ENCODE data around the gene GRIN2A.

Gene GRIN2A

GRCh38 chr16:9787717-9788116, 394.5 kb downstream of the GRIN2A start:
- no peak overlapping the region for H3K4me3 ChIP-seq (ENCODE audit: low read depth in 1 of 2, low read length in 2 of 2)
- H3K9me3 ChIP-seq (ENCODE audit: control insufficient read depth in 1 of 2, low read length in 2 of 2) = no peaks in the 10 kb centered on the region
- no peak overlapping the region for H3K27ac ChIP-seq (ENCODE audit: low read length)
- H3K4me1 ChIP-seq (ENCODE audit: control insufficient read depth in 1 of 2, insufficient read depth in 2 of 2, low read length in 2 of 2) = peaks cover 5 to 7% of the 10 kb centered on the region in 2 donors
- no peaks in the 10 kb centered on the region for H3K27me3 ChIP-seq (ENCODE audit: low read depth, low read length)
- H3K36me3 ChIP-seq (ENCODE audit: control insufficient read depth in 1 of 2, insufficient read depth in 2 of 2, low read length in 2 of 2) = no peaks in the 10 kb centered on the region

- Histone ChIP-seq H3K4me3 (ENCODE audit: low read depth in 1 of 2, low read length in 2 of 2) (no peak overlapping the region), H3K27ac (ENCODE audit: low read length) (no peak overlapping the region), H3K4me1 (ENCODE audit: control insufficient read depth in 1 of 2, insufficient read depth in 2 of 2, low read length in 2 of 2) (no peaks in the 10 kb centered on the region), H3K36me3 (ENCODE audit: control insufficient read depth in 1 of 2, insufficient read depth in 2 of 2, low read length in 2 of 2) (no peaks in the 10 kb centered on the region), H3K9me3 (ENCODE audit: control insufficient read depth in 1 of 2, low read length in 2 of 2) (no peaks in the 10 kb centered on the region), H3K27me3 (ENCODE audit: low read depth, low read length) (no peaks in the 10 kb centered on the region)
Measured at GRCh38 chr16:9780831-9781230, 401.4 kb downstream of the GRIN2A start.

GRCh38 chr16:9778849-9779248, 403.4 kb downstream of the GRIN2A start:
- no peaks in the 10 kb centered on the region for H3K4me1 ChIP-seq (ENCODE audit: control insufficient read depth in 1 of 2, insufficient read depth in 2 of 2, low read length in 2 of 2)
- no peak overlapping the region for H3K4me3 ChIP-seq (ENCODE audit: low read depth in 1 of 2, low read length in 2 of 2)
- no peaks in the 10 kb centered on the region for H3K36me3 ChIP-seq (ENCODE audit: control insufficient read depth in 1 of 2, insufficient read depth in 2 of 2, low read length in 2 of 2)
- H3K27ac ChIP-seq (ENCODE audit: low read length) = no peak overlapping the region
- no peaks in the 10 kb centered on the region for H3K9me3 ChIP-seq (ENCODE audit: control insufficient read depth in 1 of 2, low read length in 2 of 2)
- H3K27me3 ChIP-seq (ENCODE audit: low read depth, low read length) = no peaks in the 10 kb centered on the region

GRCh38 chr16:9775998-9776397, 406.2 kb downstream of the GRIN2A start:
- no peak overlapping the region for H3K4me3 ChIP-seq (ENCODE audit: low read depth in 1 of 2, low read length in 2 of 2)
- no peak overlapping the region for H3K27ac ChIP-seq (ENCODE audit: low read length)
- no peaks in the 10 kb centered on the region for H3K9me3 ChIP-seq (ENCODE audit: control insufficient read depth in 1 of 2, low read length in 2 of 2)
- no peaks in the 10 kb centered on the region for H3K27me3 ChIP-seq (ENCODE audit: low read depth, low read length)
- H3K4me1 ChIP-seq (ENCODE audit: control insufficient read depth in 1 of 2, insufficient read depth in 2 of 2, low read length in 2 of 2) = no peaks in the 10 kb centered on the region
- no peaks in the 10 kb centered on the region for H3K36me3 ChIP-seq (ENCODE audit: control insufficient read depth in 1 of 2, insufficient read depth in 2 of 2, low read length in 2 of 2)

- Histone ChIP-seq H3K36me3 (ENCODE audit: control insufficient read depth in 1 of 2, insufficient read depth in 2 of 2, low read length in 2 of 2) (no peaks in the 10 kb centered on the region), H3K27ac (ENCODE audit: low read length) (no peak overlapping the region), H3K4me3 (ENCODE audit: low read depth in 1 of 2, low read length in 2 of 2) (no peak overlapping the region), H3K27me3 (ENCODE audit: low read depth, low read length) (no peaks in the 10 kb centered on the region), H3K4me1 (ENCODE audit: control insufficient read depth in 1 of 2, insufficient read depth in 2 of 2, low read length in 2 of 2) (no peaks in the 10 kb centered on the region), H3K9me3 (ENCODE audit: control insufficient read depth in 1 of 2, low read length in 2 of 2) (no peaks in the 10 kb centered on the region)
Measured at GRCh38 chr16:9773289-9773688, 408.9 kb downstream of the GRIN2A start.

GRCh38 chr16:9772526-9773225, 409.6 kb downstream of the GRIN2A start:
- no peaks in the 10 kb centered on the region for H3K27me3 ChIP-seq (ENCODE audit: low read depth, low read length)
- no peak overlapping the region for H3K4me3 ChIP-seq (ENCODE audit: low read depth in 1 of 2, low read length in 2 of 2)
- H3K36me3 ChIP-seq (ENCODE audit: control insufficient read depth in 1 of 2, insufficient read depth in 2 of 2, low read length in 2 of 2) = no peaks in the 10 kb centered on the region
- H3K4me1 ChIP-seq (ENCODE audit: control insufficient read depth in 1 of 2, insufficient read depth in 2 of 2, low read length in 2 of 2) = no peaks in the 10 kb centered on the region
- no peak overlapping the region for H3K27ac ChIP-seq (ENCODE audit: low read length)
- no peaks in the 10 kb centered on the region for H3K9me3 ChIP-seq (ENCODE audit: control insufficient read depth in 1 of 2, low read length in 2 of 2)

GRCh38 chr16:9766891-9767290, 415.3 kb downstream of the GRIN2A start:
- Histone ChIP-seq H3K9me3 (ENCODE audit: control insufficient read depth in 1 of 2, low read length in 2 of 2) (no peaks in the 10 kb centered on the region), H3K27me3 (ENCODE audit: low read depth, low read length) (no peaks in the 10 kb centered on the region), H3K4me1 (ENCODE audit: control insufficient read depth in 1 of 2, insufficient read depth in 2 of 2, low read length in 2 of 2) (no peaks in the 10 kb centered on the region), H3K27ac (ENCODE audit: low read length) (no peak overlapping the region), H3K36me3 (ENCODE audit: control insufficient read depth in 1 of 2, insufficient read depth in 2 of 2, low read length in 2 of 2) (no peaks in the 10 kb centered on the region), H3K4me3 (ENCODE audit: low read depth in 1 of 2, low read length in 2 of 2) (no peak overlapping the region)

GRCh38 chr16:9763505-9763904, 418.7 kb downstream of the GRIN2A start:
- Histone ChIP-seq H3K9me3 (ENCODE audit: control insufficient read depth in 1 of 2, low read length in 2 of 2) (no peaks in the 10 kb centered on the region), H3K27ac (ENCODE audit: low read length) (no peak overlapping the region), H3K4me3 (ENCODE audit: low read depth in 1 of 2, low read length in 2 of 2) (no peak overlapping the region)

GRCh38 chr16:9761870-9762269, 420.4 kb downstream of the GRIN2A start:
- Histone ChIP-seq H3K27me3 (ENCODE audit: low read depth, low read length) (no peaks in the 10 kb centered on the region), H3K4me3 (ENCODE audit: low read depth in 1 of 2, low read length in 2 of 2) (no peak overlapping the region), H3K9me3 (ENCODE audit: control insufficient read depth in 1 of 2, low read length in 2 of 2) (no peaks in the 10 kb centered on the region), H3K4me1 (ENCODE audit: control insufficient read depth in 1 of 2, insufficient read depth in 2 of 2, low read length in 2 of 2) (no peaks in the 10 kb centered on the region), H3K27ac (ENCODE audit: low read length) (no peak overlapping the region), H3K36me3 (ENCODE audit: control insufficient read depth in 1 of 2, insufficient read depth in 2 of 2, low read length in 2 of 2) (no peaks in the 10 kb centered on the region)

More at GRCh38 chr16:9763505-9763904, 418.7 kb downstream of the GRIN2A start:
- Histone ChIP-seq H3K4me1 (ENCODE audit: control insufficient read depth in 1 of 2, insufficient read depth in 2 of 2, low read length in 2 of 2) (no peaks in the 10 kb centered on the region), H3K36me3 (ENCODE audit: control insufficient read depth in 1 of 2, insufficient read depth in 2 of 2, low read length in 2 of 2) (no peaks in the 10 kb centered on the region), H3K27me3 (ENCODE audit: low read depth, low read length) (no peaks in the 10 kb centered on the region)

- H3K27me3 ChIP-seq (ENCODE audit: low read depth, low read length) = no peaks in the 10 kb centered on the region
- H3K27ac ChIP-seq (ENCODE audit: low read length) = no peak overlapping the region
- H3K9me3 ChIP-seq (ENCODE audit: control insufficient read depth in 1 of 2, low read length in 2 of 2) = no peaks in the 10 kb centered on the region
- no peaks in the 10 kb centered on the region for H3K36me3 ChIP-seq (ENCODE audit: control insufficient read depth in 1 of 2, insufficient read depth in 2 of 2, low read length in 2 of 2)
- H3K4me1 ChIP-seq (ENCODE audit: control insufficient read depth in 1 of 2, insufficient read depth in 2 of 2, low read length in 2 of 2) = no peaks in the 10 kb centered on the region
- no peak overlapping the region for H3K4me3 ChIP-seq (ENCODE audit: low read depth in 1 of 2, low read length in 2 of 2)
Measured at GRCh38 chr16:9757687-9758086, 424.5 kb downstream of the GRIN2A start.

GRCh38 chr16:9756434-9756833, 425.8 kb downstream of the GRIN2A start:
- Histone ChIP-seq H3K4me3 (ENCODE audit: low read depth in 1 of 2, low read length in 2 of 2) (no peak overlapping the region), H3K27me3 (ENCODE audit: low read depth, low read length) (no peaks in the 10 kb centered on the region), H3K9me3 (ENCODE audit: control insufficient read depth in 1 of 2, low read length in 2 of 2) (no peaks in the 10 kb centered on the region), H3K36me3 (ENCODE audit: control insufficient read depth in 1 of 2, insufficient read depth in 2 of 2, low read length in 2 of 2) (no peaks in the 10 kb centered on the region), H3K27ac (ENCODE audit: low read length) (no peak overlapping the region), H3K4me1 (ENCODE audit: control insufficient read depth in 1 of 2, insufficient read depth in 2 of 2, low read length in 2 of 2) (no peaks in the 10 kb centered on the region)

- H3K27ac ChIP-seq (ENCODE audit: low read length) = no peak overlapping the region
- no peak overlapping the region for H3K4me3 ChIP-seq (ENCODE audit: low read depth in 1 of 2, low read length in 2 of 2)
- no peaks in the 10 kb centered on the region for H3K27me3 ChIP-seq (ENCODE audit: low read depth, low read length)
- no peaks in the 10 kb centered on the region for H3K36me3 ChIP-seq (ENCODE audit: control insufficient read depth in 1 of 2, insufficient read depth in 2 of 2, low read length in 2 of 2)
- no peaks in the 10 kb centered on the region for H3K9me3 ChIP-seq (ENCODE audit: control insufficient read depth in 1 of 2, low read length in 2 of 2)
- no peaks in the 10 kb centered on the region for H3K4me1 ChIP-seq (ENCODE audit: control insufficient read depth in 1 of 2, insufficient read depth in 2 of 2, low read length in 2 of 2)
Measured at GRCh38 chr16:9755081-9755480, 427.1 kb downstream of the GRIN2A start.

Measured in muscle layer of duodenum (tissue), 2 donors.